CD14-positive monocyte (primary cell): ENCODE results near the gene FGD3. TPM values are rescaled to one million over a fixed set of nuclear protein-coding genes. Genes with fewer than 3 reads are reported as not detected.

Experiments used
- DNase-seq, 3 donors: peaks; one replicate each; pipeline ENCODE4 v3.0.0-alpha.2; 2011 to 2022
- H2AFZ ChIP-seq: 2 replicates; pipeline ENCODE4 v1.6.0; 2012; ENCODE audit warnings: mild to moderate bottlenecking, low read depth, low read length, inconsistent platforms; ENCODE audit not compliant: insufficient read depth, poor library complexity, severe bottlenecking
- H3K27ac ChIP-seq, 2 donors: 1 replicate in 1 of 2; 2 replicates in 1 of 2; pipeline ENCODE4 v1.5.1; 2012 to 2013; ENCODE audit warnings: low read length in 2 of 2, control low read depth in 1 of 2, inconsistent platforms in 1 of 2, low read depth in 1 of 2, mild to moderate bottlenecking in 1 of 2
- H3K27me3 ChIP-seq, 2 donors: one replicate each; pipeline versions ENCODE4 v1.6.0 to v1.6.1; 2011 to 2013; ENCODE audit warnings: low read length in 2 of 2; ENCODE audit not compliant: control insufficient read depth in 2 of 2, insufficient read depth in 2 of 2
- H3K36me3 ChIP-seq, 2 donors: replicated peaks in 1 of 2; 1 replicate in 1 of 2; 2 replicates in 1 of 2; pipeline versions ENCODE4 v1.5.1 to v1.6.1; 2012 to 2013; ENCODE audit warnings: low read length in 2 of 2, control low read depth in 1 of 2, inconsistent platforms in 1 of 2, mild to moderate bottlenecking in 1 of 2; ENCODE audit not compliant: insufficient read depth in 2 of 2, control insufficient read depth in 1 of 2
- H3K4me1 ChIP-seq, 2 donors: 1 replicate in 1 of 2; 2 replicates in 1 of 2; pipeline versions ENCODE4 v1.5.1 to v1.6.1; 2012 to 2013; ENCODE audit warnings: low read length in 2 of 2, control low read depth in 1 of 2, inconsistent platforms in 1 of 2, mild to moderate bottlenecking in 1 of 2, moderate library complexity in 1 of 2; ENCODE audit not compliant: insufficient read depth in 2 of 2, control insufficient read depth in 1 of 2
- H3K4me2 ChIP-seq: replicated peaks from 2 replicates; pipeline ENCODE3; 2012; ENCODE audit warnings: low read length, moderate library complexity, mild to moderate bottlenecking; ENCODE audit not compliant: poor library complexity, severe bottlenecking; ENCODE audit errors: extremely low read depth
- H3K4me3 ChIP-seq, 3 experiments: fragments of 200-600 bp in 1 of 3; sonication (generic) in 1 of 3; replicated peaks in 1 of 3; 1 replicate in 2 of 3; 2 replicates in 1 of 3; pipeline ENCODE4 v1.5.1; 2011 to 2013; ENCODE audit warnings: low read length in 3 of 3, mild to moderate bottlenecking in 3 of 3, control low read depth in 2 of 3, low read depth in 2 of 3, inconsistent platforms in 1 of 3, moderate library complexity in 1 of 3
- H3K79me2 ChIP-seq: 2 replicates; pipeline ENCODE4 v1.6.0; 2012; ENCODE audit warnings: mild to moderate bottlenecking, control low read depth, inconsistent platforms, low read length, moderate library complexity; ENCODE audit not compliant: insufficient read depth
- H3K9ac ChIP-seq: 2 replicates; pipeline ENCODE4 v1.6.0; 2017; ENCODE audit warnings: low read length, mild to moderate bottlenecking; ENCODE audit not compliant: insufficient read depth, poor library complexity, severe bottlenecking
- H3K9me3 ChIP-seq, 2 donors: replicated peaks in 1 of 2; 1 replicate in 1 of 2; 2 replicates in 1 of 2; pipeline versions ENCODE4 v1.5.1 to v1.6.1; 2012 to 2013; ENCODE audit warnings: low read length in 2 of 2, control low read depth in 1 of 2; ENCODE audit not compliant: control insufficient read depth in 1 of 2, insufficient read depth in 1 of 2
- H4K20me1 ChIP-seq: 2 replicates; pipeline ENCODE4 v1.6.0; 2012; ENCODE audit warnings: mild to moderate bottlenecking, low read length, control low read depth, moderate library complexity; ENCODE audit not compliant: insufficient read depth
- H3K27ac Mint-ChIP-seq, 7 donors: one replicate each; pipeline ENCODE4 v1.8.0; 2020; ENCODE audit warnings: mild to moderate bottlenecking in 7 of 7, mixed read lengths in 7 of 7, moderate library complexity in 6 of 7, inconsistent platforms in 2 of 7
- H3K27me3 Mint-ChIP-seq, 3 donors: one replicate each; pipeline ENCODE4 v1.8.0; 2021 to 2022; ENCODE audit warnings: low read depth in 3 of 3, mild to moderate bottlenecking in 3 of 3, mixed read lengths in 3 of 3, moderate library complexity in 3 of 3, inconsistent platforms in 1 of 3
- H3K36me3 Mint-ChIP-seq, 2 donors: one replicate each; pipeline ENCODE4 v1.8.0; 2020; ENCODE audit warnings: mixed read lengths in 2 of 2, inconsistent platforms in 1 of 2, mild to moderate bottlenecking in 1 of 2
- H3K4me1 Mint-ChIP-seq: one replicate; pipeline ENCODE4 v1.8.0; 2020; ENCODE audit warnings: mild to moderate bottlenecking, mixed read lengths
- H3K4me3 Mint-ChIP-seq, 2 donors: one replicate each; pipeline ENCODE4 v1.8.0; 2020; ENCODE audit warnings: mild to moderate bottlenecking in 2 of 2, mixed read lengths in 2 of 2, moderate library complexity in 1 of 2
- H3K9me3 Mint-ChIP-seq, 7 donors: one replicate each; pipeline ENCODE4 v1.8.0; 2020 to 2022; ENCODE audit warnings: mixed read lengths in 7 of 7, mild to moderate bottlenecking in 6 of 7, moderate library complexity in 6 of 7, inconsistent platforms in 2 of 7
- CTCF ChIP-seq: fragments of 200-600 bp; IDR thresholded peaks from one replicate; pipeline ENCODE4 v1.8.0; 2022; ENCODE audit warnings: antibody characterized with exemption, mild to moderate bottlenecking
- WGBS: methylation state at CpG from one replicate; pipeline ENCODE4 v1.1.5; 2013; ENCODE audit warnings: missing lambda C conversion rate; ENCODE audit not compliant: insufficient coverage; 5-methylcytosine and 5-hydroxymethylcytosine counted together
- intact Hi-C, 2 donors: fragments of 100-400 bp; cut with micrococcal nuclease; formaldehyde crosslinking; loops; one replicate each; pipeline versions ENCODE4 v1.15.0 to v1.15.1; 2023
- polyA plus RNA-seq, 3 donors: library from polyadenylated mRNA; depleted of rRNA in 1 of 3; unstranded in 2 of 3; stranded (reverse) in 1 of 3; fragments of 300-500 nt in 2 of 3; fragments of >200 nt in 1 of 3; fragmentation: Illumina TruSeq in 2 of 3; gene quantifications; 1 replicate in 2 of 3; 2 replicates in 1 of 3; pipeline ENCODE4 v1.2.3, GENCODE V29; 2012 to 2021

FGD3 gene
- polyA plus RNA-seq, 3 donors = 32.4 to 120 (median 56.2) TPM

- intact Hi-C loops = no loop called here
Measured at GRCh38 chr9:92911511-92912475, 35.5 kb upstream of the FGD3 start.

More at GRCh38 chr9:92911511-92912475, 35.5 kb upstream of the FGD3 start:
- H3K4me1 Mint-ChIP-seq = peaks cover 15% of the 10 kb centered on the region
- Histone ChIP-seq H3K9me3 (no peaks in the 10 kb centered on the region), H3K4me3 (no peak overlapping the region), H3K27ac (no peak overlapping the region), H3K9ac (no peak overlapping the region), H3K36me3 (no peaks in the 10 kb centered on the region), H3K4me2 (no peak overlapping the region), H3K79me2 (no peaks in the 10 kb centered on the region), H2AFZ (no peak overlapping the region), H4K20me1 (no peaks in the 10 kb centered on the region), H3K27me3 (peaks cover 4 to 9% of the 10 kb centered on the region in 2 donors), H3K4me1 (peaks cover 7 to 9% of the 10 kb centered on the region in 2 donors)
- H3K27me3 Mint-ChIP-seq = peaks cover 18 to 29% (median 24%) of the 10 kb centered on the region in 3 donors
- WGBS = 77% methylated on average over 6 of the region's 11 CpGs
- H3K27ac Mint-ChIP-seq = no peak overlapping the region
- no peak for DNase-seq
- no peaks in the 10 kb centered on the region for H3K36me3 Mint-ChIP-seq
- TF ChIP-seq CTCF = no peak
- peak overlapping the region in 1 of 2 donors; percentile 54 for H3K4me3 Mint-ChIP-seq
- peaks cover 0 to 4% (median 0%) of the 10 kb centered on the region in 7 donors for H3K9me3 Mint-ChIP-seq
